HepG2 (cell line): Measurements from ENCODE around the gene STARD6. TPM values are rescaled to one million over a fixed set of nuclear protein-coding genes. Genes with fewer than 3 reads are reported as not detected.

Experiments
- FOXO1 ChIP-seq: sonication (generic); formaldehyde crosslinking; IDR thresholded peaks from 2 replicates; pipeline ENCODE4 v1.4.0; 2020; ENCODE audit warnings: missing genetic modification reagents
- JDP2 ChIP-seq: sonication (generic); formaldehyde crosslinking; IDR thresholded peaks from 2 replicates; pipeline ENCODE4 v1.8.1; 2022; ENCODE audit warnings: missing genetic modification reagents, borderline replicate concordance
- KDM5A ChIP-seq: fragments of 200-600 bp; sonication (generic); IDR thresholded peaks from 2 replicates; pipeline ENCODE4 v1.7.0; 2018; ENCODE audit warnings: antibody characterized with exemption, mild to moderate bottlenecking, low read length, borderline replicate concordance
- KLF12 ChIP-seq: sonication (generic); formaldehyde crosslinking; IDR thresholded peaks from 2 replicates; pipeline ENCODE4 v1.4.0; 2020; ENCODE audit warnings: missing genetic modification reagents, borderline replicate concordance
- KLF13 ChIP-seq: sonication (generic); formaldehyde crosslinking; IDR thresholded peaks from 2 replicates; pipeline ENCODE4 v1.4.0; 2020; ENCODE audit warnings: mild to moderate bottlenecking, missing genetic modification reagents
- KLF15 ChIP-seq: sonication (generic); formaldehyde crosslinking; IDR thresholded peaks from 2 replicates; pipeline ENCODE4 v1.8.1; 2023; ENCODE audit warnings: borderline replicate concordance, mild to moderate bottlenecking, inconsistent platforms, missing genetic modification reagents, mixed read lengths
- NR1H2 ChIP-seq: sonication (generic); formaldehyde crosslinking; IDR thresholded peaks from 2 replicates; pipeline ENCODE4 v1.8.1; 2022; ENCODE audit warnings: low read depth, missing genetic modification reagents, borderline replicate concordance
- RAD21 ChIP-seq: fragments of 450-650 bp; formaldehyde crosslinking; IDR thresholded peaks from 2 replicates; pipeline ENCODE4 v1.5.0; 2020; ENCODE audit warnings: mild to moderate bottlenecking
- RFX5 ChIP-seq: IDR thresholded peaks from 2 replicates; pipeline ENCODE4 v1.6.1; 2011; ENCODE audit warnings: low read depth, low read length, improper control_type of control experiment
- SKI ChIP-seq: fragments of 450-650 bp; IDR thresholded peaks from one replicate; pipeline ENCODE4 v1.6.1; 2018; ENCODE audit warnings: mild to moderate bottlenecking; ENCODE audit not compliant: partially characterized antibody
- SMAD1 ChIP-seq: sonication (generic); formaldehyde crosslinking; IDR thresholded peaks from 2 replicates; pipeline ENCODE4 v1.4.0; 2020; ENCODE audit warnings: missing genetic modification reagents, low read depth, mild to moderate bottlenecking, borderline replicate concordance
- THYN1 ChIP-seq: sonication (generic); formaldehyde crosslinking; IDR thresholded peaks from 2 replicates; pipeline ENCODE4 v1.8.1; 2023; ENCODE audit warnings: low read depth, mild to moderate bottlenecking, moderate library complexity, missing genetic modification reagents, borderline replicate concordance
- ZNF598 ChIP-seq: sonication (generic); formaldehyde crosslinking; IDR thresholded peaks from 2 replicates; pipeline ENCODE4 v1.5.1; 2020; ENCODE audit warnings: mild to moderate bottlenecking, missing genetic modification reagents, borderline replicate concordance
- polyA plus RNA-seq, 8 experiments: library from polyadenylated mRNA; depleted of rRNA in 3 of 8; stranded (reverse) in 7 of 8; unstranded in 1 of 8; fragments of >200 nt; fragmentation: Illumina TruSeq in 4 of 8; extraction: Trizol in 4 of 8; gene quantifications; 2 replicates each; pipeline versions ENCODE4 v1.2.1 to v1.2.3, GENCODE V29; 2011 to 2016; ENCODE audit warnings: low read depth in 4 of 8, missing spikeins in 1 of 8, mixed read lengths in 1 of 8; ENCODE audit not compliant: insufficient read depth in 1 of 8
- total RNA-seq, 5 experiments: library from RNA; depleted of rRNA; stranded (reverse); fragments of >200 nt; fragmentation: Illumina TruSeq; extraction: Trizol; gene quantifications; 2 replicates each; pipeline ENCODE4 v1.2.3, GENCODE V29; 2016; ENCODE audit warnings: low read depth in 1 of 5
- TF ChIP-seq, protein P1 (sequence below): sonication (generic); formaldehyde crosslinking; IDR thresholded peaks from 2 replicates; pipeline ENCODE4 v1.9.0; 2021; ENCODE audit warnings: missing genetic modification reagents, borderline replicate concordance
- TF ChIP-seq, protein P2 (sequence below): sonication (generic); formaldehyde crosslinking; IDR thresholded peaks from 2 replicates; pipeline ENCODE4 v1.4.0; 2020; ENCODE audit warnings: missing genetic modification reagents
- TF ChIP-seq, protein P3 (sequence below): sonication (generic); formaldehyde crosslinking; IDR thresholded peaks from 2 replicates; pipeline ENCODE4 v1.4.0; 2020; ENCODE audit warnings: mild to moderate bottlenecking, missing genetic modification reagents, borderline replicate concordance
- TF ChIP-seq, protein P4 (sequence below): sonication (generic); formaldehyde crosslinking; IDR thresholded peaks from 2 replicates; pipeline ENCODE4 v1.8.0; 2022; ENCODE audit warnings: missing genetic modification reagents, mild to moderate bottlenecking, inconsistent platforms, borderline replicate concordance

STARD6 gene
- total and polyA plus RNA-seq, 2 of the 13 experiments (the other 11 are each of a cell fraction or from before 2014, with no cell fraction given), result not detected

DNA sequence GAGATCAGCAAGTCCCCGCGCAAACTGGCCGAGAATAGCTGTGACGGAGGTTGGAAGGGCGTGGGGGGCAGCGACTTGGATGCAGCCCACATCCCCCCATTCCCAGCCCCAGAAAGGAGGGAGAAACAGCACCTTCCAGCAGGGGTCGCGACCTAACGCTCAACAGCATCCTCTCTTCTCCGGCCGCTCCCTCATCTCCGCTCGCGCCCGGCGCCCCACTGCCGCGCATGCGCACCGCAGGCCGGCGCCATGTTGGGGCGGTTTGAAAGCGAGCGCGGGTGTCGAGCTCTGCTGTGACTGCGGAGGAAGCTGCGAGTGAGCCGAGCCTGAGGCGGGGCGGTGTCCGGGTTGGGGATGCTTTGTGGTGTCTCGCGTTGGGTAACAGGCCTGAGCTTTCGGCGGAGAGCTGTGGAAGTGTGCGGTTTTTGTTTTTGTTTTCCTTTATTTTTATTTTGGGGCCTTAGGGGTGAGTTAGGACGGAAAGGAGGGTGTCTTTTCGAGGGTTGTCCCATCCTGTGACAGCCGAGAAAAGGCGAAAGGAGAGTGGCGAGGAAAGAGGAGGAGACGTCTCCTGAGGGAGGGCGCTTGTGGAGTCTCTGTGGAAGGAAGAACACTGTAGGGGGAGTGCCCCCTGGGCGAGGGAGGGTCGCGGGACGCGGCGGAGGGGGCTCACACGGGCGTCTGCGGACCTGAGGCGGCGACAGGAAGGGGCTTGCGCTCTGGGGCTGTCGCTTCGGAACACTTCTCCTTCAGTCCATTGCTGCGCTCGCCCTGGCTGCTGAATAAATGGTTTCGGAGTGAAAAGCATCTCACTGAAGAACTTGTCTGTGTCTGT, at the start of gene STARD6, which contains the start of gene C18orf54 (continued):
- TF ChIP-seq RAD21 (CRISPR knock-in tag) (0 out of 2 replicates have a peak, but pooled peaks have one; percentile 27), KLF15 (CRISPR knock-in tag) (no peak), ZNF598 (CRISPR knock-in tag) (peak; percentile 55; the same call in 1 of the 2 replicates), THYN1 (CRISPR knock-in tag) (no peak), JDP2 (CRISPR knock-in tag) (no peak), FOXO1 (CRISPR knock-in tag) (no peak), KLF12 (CRISPR knock-in tag) (no peak), SKI (no peak), NR1H2 (CRISPR knock-in tag) (no peak), SMAD1 (CRISPR knock-in tag) (no peak), KDM5A (0 out of 2 replicates have a peak, but pooled peaks have one; percentile 44), KLF13 (CRISPR knock-in tag) (no peak), RFX5 (0 out of 2 replicates have a peak, but pooled peaks have one; percentile 15)
- TF ChIP-seq, protein P1, sequence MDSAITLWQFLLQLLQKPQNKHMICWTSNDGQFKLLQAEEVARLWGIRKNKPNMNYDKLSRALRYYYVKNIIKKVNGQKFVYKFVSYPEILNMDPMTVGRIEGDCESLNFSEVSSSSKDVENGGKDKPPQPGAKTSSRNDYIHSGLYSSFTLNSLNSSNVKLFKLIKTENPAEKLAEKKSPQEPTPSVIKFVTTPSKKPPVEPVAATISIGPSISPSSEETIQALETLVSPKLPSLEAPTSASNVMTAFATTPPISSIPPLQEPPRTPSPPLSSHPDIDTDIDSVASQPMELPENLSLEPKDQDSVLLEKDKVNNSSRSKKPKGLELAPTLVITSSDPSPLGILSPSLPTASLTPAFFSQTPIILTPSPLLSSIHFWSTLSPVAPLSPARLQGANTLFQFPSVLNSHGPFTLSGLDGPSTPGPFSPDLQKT (CRISPR knock-in tag), result no peak
- TF ChIP-seq, protein P2, sequence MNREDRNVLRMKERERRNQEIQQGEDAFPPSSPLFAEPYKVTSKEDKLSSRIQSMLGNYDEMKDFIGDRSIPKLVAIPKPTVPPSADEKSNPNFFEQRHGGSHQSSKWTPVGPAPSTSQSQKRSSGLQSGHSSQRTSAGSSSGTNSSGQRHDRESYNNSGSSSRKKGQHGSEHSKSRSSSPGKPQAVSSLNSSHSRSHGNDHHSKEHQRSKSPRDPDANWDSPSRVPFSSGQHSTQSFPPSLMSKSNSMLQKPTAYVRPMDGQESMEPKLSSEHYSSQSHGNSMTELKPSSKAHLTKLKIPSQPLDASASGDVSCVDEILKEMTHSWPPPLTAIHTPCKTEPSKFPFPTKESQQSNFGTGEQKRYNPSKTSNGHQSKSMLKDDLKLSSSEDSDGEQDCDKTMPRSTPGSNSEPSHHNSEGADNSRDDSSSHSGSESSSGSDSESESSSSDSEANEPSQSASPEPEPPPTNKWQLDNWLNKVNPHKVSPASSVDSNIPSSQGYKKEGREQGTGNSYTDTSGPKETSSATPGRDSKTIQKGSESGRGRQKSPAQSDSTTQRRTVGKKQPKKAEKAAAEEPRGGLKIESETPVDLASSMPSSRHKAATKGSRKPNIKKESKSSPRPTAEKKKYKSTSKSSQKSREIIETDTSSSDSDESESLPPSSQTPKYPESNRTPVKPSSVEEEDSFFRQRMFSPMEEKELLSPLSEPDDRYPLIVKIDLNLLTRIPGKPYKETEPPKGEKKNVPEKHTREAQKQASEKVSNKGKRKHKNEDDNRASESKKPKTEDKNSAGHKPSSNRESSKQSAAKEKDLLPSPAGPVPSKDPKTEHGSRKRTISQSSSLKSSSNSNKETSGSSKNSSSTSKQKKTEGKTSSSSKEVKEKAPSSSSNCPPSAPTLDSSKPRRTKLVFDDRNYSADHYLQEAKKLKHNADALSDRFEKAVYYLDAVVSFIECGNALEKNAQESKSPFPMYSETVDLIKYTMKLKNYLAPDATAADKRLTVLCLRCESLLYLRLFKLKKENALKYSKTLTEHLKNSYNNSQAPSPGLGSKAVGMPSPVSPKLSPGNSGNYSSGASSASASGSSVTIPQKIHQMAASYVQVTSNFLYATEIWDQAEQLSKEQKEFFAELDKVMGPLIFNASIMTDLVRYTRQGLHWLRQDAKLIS (CRISPR knock-in tag), result no peak
- TF ChIP-seq, protein P3, sequence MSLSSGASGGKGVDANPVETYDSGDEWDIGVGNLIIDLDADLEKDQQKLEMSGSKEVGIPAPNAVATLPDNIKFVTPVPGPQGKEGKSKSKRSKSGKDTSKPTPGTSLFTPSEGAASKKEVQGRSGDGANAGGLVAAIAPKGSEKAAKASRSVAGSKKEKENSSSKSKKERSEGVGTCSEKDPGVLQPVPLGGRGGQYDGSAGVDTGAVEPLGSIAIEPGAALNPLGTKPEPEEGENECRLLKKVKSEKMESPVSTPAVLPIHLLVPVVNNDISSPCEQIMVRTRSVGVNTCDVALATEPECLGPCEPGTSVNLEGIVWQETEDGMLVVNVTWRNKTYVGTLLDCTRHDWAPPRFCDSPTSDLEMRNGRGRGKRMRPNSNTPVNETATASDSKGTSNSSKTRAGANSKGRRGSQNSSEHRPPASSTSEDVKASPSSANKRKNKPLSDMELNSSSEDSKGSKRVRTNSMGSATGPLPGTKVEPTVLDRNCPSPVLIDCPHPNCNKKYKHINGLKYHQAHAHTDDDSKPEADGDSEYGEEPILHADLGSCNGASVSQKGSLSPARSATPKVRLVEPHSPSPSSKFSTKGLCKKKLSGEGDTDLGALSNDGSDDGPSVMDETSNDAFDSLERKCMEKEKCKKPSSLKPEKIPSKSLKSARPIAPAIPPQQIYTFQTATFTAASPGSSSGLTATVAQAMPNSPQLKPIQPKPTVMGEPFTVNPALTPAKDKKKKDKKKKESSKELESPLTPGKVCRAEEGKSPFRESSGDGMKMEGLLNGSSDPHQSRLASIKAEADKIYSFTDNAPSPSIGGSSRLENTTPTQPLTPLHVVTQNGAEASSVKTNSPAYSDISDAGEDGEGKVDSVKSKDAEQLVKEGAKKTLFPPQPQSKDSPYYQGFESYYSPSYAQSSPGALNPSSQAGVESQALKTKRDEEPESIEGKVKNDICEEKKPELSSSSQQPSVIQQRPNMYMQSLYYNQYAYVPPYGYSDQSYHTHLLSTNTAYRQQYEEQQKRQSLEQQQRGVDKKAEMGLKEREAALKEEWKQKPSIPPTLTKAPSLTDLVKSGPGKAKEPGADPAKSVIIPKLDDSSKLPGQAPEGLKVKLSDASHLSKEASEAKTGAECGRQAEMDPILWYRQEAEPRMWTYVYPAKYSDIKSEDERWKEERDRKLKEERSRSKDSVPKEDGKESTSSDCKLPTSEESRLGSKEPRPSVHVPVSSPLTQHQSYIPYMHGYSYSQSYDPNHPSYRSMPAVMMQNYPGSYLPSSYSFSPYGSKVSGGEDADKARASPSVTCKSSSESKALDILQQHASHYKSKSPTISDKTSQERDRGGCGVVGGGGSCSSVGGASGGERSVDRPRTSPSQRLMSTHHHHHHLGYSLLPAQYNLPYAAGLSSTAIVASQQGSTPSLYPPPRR (CRISPR knock-in tag), result no peak; the same call in 1 of the 2 replicates
- TF ChIP-seq, protein P4, sequence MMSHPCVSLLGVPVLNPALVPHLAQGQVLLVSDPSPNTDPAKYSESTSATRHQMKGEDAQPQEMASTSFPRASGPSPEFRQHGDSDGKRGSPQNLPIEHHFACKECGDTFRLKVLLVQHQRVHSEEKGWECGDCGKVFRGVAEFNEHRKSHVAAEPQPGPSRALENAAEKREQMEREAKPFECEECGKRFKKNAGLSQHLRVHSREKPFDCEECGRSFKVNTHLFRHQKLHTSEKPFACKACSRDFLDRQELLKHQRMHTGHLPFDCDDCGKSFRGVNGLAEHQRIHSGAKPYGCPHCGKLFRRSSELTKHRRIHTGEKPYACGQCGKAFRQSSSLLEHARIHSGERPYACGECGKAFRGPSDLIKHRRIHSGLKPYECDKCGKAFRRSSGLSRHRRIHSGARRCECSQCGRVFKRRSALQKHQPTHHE, result no peak
